GM23338 (cell line): ENCODE data around the gene DOCK11. TPM values are rescaled to one million over a fixed set of nuclear protein-coding genes. Genes with fewer than 3 reads are reported as not detected.
"Not testable (repeated sequence)": the region's sequence is repeated elsewhere in the genome, so short reads cannot be mapped to it uniquely, and the experiment has no call there.

Source experiments
- ATAC-seq: fragments of 200-7000 bp; cut with Tn5 transposase; 3 replicates; pipeline ENCODE4 v1.9.1; 2020
- DNase-seq: peaks from one replicate; pipeline ENCODE4 v3.0.0-alpha.2; 2015; ENCODE audit warnings: low spot score
- H2AFZ ChIP-seq: fragments of 200-600 bp; sonication (generic); 2 replicates; pipeline ENCODE4 v1.8.0; 2016; ENCODE audit warnings: antibody characterized with exemption, mild to moderate bottlenecking, moderate library complexity
- H3F3A ChIP-seq: fragments of 200-600 bp; sonication (generic); replicated peaks from 2 replicates; pipeline ENCODE4 v1.8.0; 2017; ENCODE audit warnings: antibody characterized with exemption, mixed run types, low read depth
- H3K27ac ChIP-seq: fragments of 200-600 bp; sonication (generic); 2 replicates; pipeline ENCODE4 v1.6.1; 2016; ENCODE audit warnings: low read depth
- H3K27me3 ChIP-seq: fragments of 200-600 bp; sonication (generic); 2 replicates; pipeline ENCODE4 v1.8.0; 2016; ENCODE audit warnings: mild to moderate bottlenecking, mixed run types, moderate library complexity; ENCODE audit not compliant: insufficient read depth
- H3K36me3 ChIP-seq: fragments of 200-600 bp; sonication (generic); 2 replicates; pipeline ENCODE4 v1.8.0; 2016; ENCODE audit warnings: mild to moderate bottlenecking; ENCODE audit not compliant: insufficient read depth
- H3K4me1 ChIP-seq: fragments of 200-600 bp; sonication (generic); 2 replicates; pipeline ENCODE4 v1.8.0; 2016; ENCODE audit warnings: mild to moderate bottlenecking, moderate library complexity; ENCODE audit not compliant: insufficient read depth
- H3K4me2 ChIP-seq: fragments of 200-600 bp; sonication (generic); 2 replicates; pipeline ENCODE4 v1.7.1; 2017; ENCODE audit warnings: mixed run types
- H3K4me3 ChIP-seq: fragments of 200-600 bp; sonication (generic); 2 replicates; pipeline ENCODE4 v1.6.1; 2016; ENCODE audit warnings: mixed run types
- H3K79me2 ChIP-seq: fragments of 200-600 bp; sonication (generic); replicated peaks from 2 replicates; pipeline ENCODE4 v1.8.0; 2017; ENCODE audit warnings: mild to moderate bottlenecking; ENCODE audit not compliant: insufficient read depth
- H3K9me2 ChIP-seq: fragments of 200-600 bp; sonication (generic); 2 replicates; pipeline ENCODE4 v1.8.0; 2017; ENCODE audit not compliant: insufficient read depth
- H4K20me1 ChIP-seq: fragments of 200-600 bp; sonication (generic); replicated peaks from 2 replicates; pipeline ENCODE4 v1.8.0; 2017; ENCODE audit warnings: mild to moderate bottlenecking; ENCODE audit not compliant: insufficient read depth
- H3K27ac Mint-ChIP-seq: 2 replicates; pipeline ENCODE4 v1.8.0; 2020; ENCODE audit warnings: inconsistent platforms, mild to moderate bottlenecking, moderate library complexity, mixed read lengths
- H3K27me3 Mint-ChIP-seq: 3 replicates; pipeline ENCODE4 v1.8.0; 2022; ENCODE audit warnings: low read depth, mild to moderate bottlenecking, moderate library complexity, mixed read lengths, inconsistent platforms; ENCODE audit not compliant: insufficient read depth, poor library complexity
- H3K36me3 Mint-ChIP-seq: 3 replicates; pipeline ENCODE4 v1.8.0; 2021; ENCODE audit warnings: low read depth, mild to moderate bottlenecking, inconsistent platforms, moderate library complexity, mixed read lengths
- H3K4me1 Mint-ChIP-seq: 3 replicates; pipeline ENCODE4 v1.8.0; 2020; ENCODE audit warnings: mild to moderate bottlenecking, inconsistent platforms, mixed read lengths
- H3K4me3 Mint-ChIP-seq: 3 replicates; pipeline ENCODE4 v1.8.0; 2021; ENCODE audit warnings: moderate library complexity, mild to moderate bottlenecking, inconsistent platforms, mixed read lengths
- H3K9me3 Mint-ChIP-seq: 3 replicates; pipeline ENCODE4 v1.8.0; 2020; ENCODE audit warnings: moderate library complexity, mild to moderate bottlenecking, inconsistent platforms, mixed read lengths
- CREB1 ChIP-seq: fragments of 250-450 bp; sonication (Bioruptor Pico); IDR thresholded peaks from 2 replicates; pipeline ENCODE4 v1.5.0; 2020; ENCODE audit warnings: low read depth, mild to moderate bottlenecking, moderate library complexity
- EZH2 ChIP-seq: fragments of 200-600 bp; sonication (generic); IDR thresholded peaks from one replicate; pipeline ENCODE4 v1.8.0; 2017; ENCODE audit warnings: antibody characterized with exemption, mild to moderate bottlenecking, low read depth; ENCODE audit not compliant: unreplicated experiment
- NANOG ChIP-seq: IDR thresholded peaks from 2 replicates; pipeline ENCODE4 v1.6.1; 2016; ENCODE audit warnings: antibody characterized with exemption, borderline replicate concordance
- POLR2AphosphoS5 ChIP-seq: IDR thresholded peaks from 2 replicates; pipeline ENCODE4 v1.6.1; 2016; ENCODE audit warnings: antibody characterized with exemption, low read depth
- REST ChIP-seq: IDR thresholded peaks from one replicate; pipeline ENCODE4 v1.6.1; 2018; ENCODE audit warnings: antibody characterized with exemption; ENCODE audit not compliant: unreplicated experiment
- ZNF114 ChIP-seq: fragments of 250-450 bp; sonication (Bioruptor Pico); IDR thresholded peaks from 2 replicates; pipeline ENCODE4 v1.5.0; 2020; ENCODE audit warnings: mild to moderate bottlenecking, moderate library complexity
- ZNF331 ChIP-seq: fragments of 250-450 bp; sonication (Bioruptor Pico); IDR thresholded peaks from 2 replicates; pipeline ENCODE4 v1.5.0; 2020; ENCODE audit warnings: low read depth, mild to moderate bottlenecking, moderate library complexity
- ZNF462 ChIP-seq: fragments of 250-450 bp; sonication (Bioruptor Pico); IDR thresholded peaks from 2 replicates; pipeline ENCODE4 v1.5.0; 2020; ENCODE audit warnings: mild to moderate bottlenecking, moderate library complexity
- polyA plus RNA-seq: library from polyadenylated mRNA; unstranded; fragments of >200 nt; fragmentation: Nextera tagmentation; extraction: Ambion mirVana; gene quantifications from 2 replicates; pipeline ENCODE4 v1.2.1, GENCODE V29; 2016
- total RNA-seq: library from RNA; depleted of rRNA; stranded (reverse); fragments of >200 nt; shearing (Covaris generic); gene quantifications from 2 replicates; pipeline ENCODE4 v1.2.3, GENCODE V29; 2014

DOCK11 gene
- total and polyA plus RNA-seq, 2 experiments from 2014 or later, result 6.0 to 12.3 TPM

- ATAC-seq, result no peak
- no peak overlapping the region for H2AFZ ChIP-seq
Measured at GRCh38 chrX:118579417-118579816, 83.8 kb downstream of the DOCK11 start.

GRCh38 chrX:118582926-118583325, 87.3 kb downstream of the DOCK11 start:
- not testable (repeated sequence) for H3K4me1 Mint-ChIP-seq, H3K36me3 Mint-ChIP-seq, H3K27ac ChIP-seq, H4K20me1 ChIP-seq, H3K4me2 ChIP-seq, H2AFZ ChIP-seq, H3K9me3 Mint-ChIP-seq, H3K27me3 Mint-ChIP-seq, DNase-seq, ATAC-seq, H3K36me3 ChIP-seq, H3K4me3 ChIP-seq, H3K4me3 Mint-ChIP-seq, H3K27me3 ChIP-seq, H3K79me2 ChIP-seq, H3K27ac Mint-ChIP-seq, H3K4me1 ChIP-seq, H3K9me2 ChIP-seq, H3F3A ChIP-seq

More at GRCh38 chrX:118579417-118579816, 83.8 kb downstream of the DOCK11 start:
- no peaks in the 10 kb centered on the region for H3K4me1 ChIP-seq
- Mint-ChIP-seq H3K36me3 (peaks cover 3% of the 10 kb centered on the region; the same call in 1 of the 3 replicates), H3K27ac (no peak overlapping the region), H3K27me3 (no peaks in the 10 kb centered on the region), H3K4me1 (no peaks in the 10 kb centered on the region), H3K9me3 (no peaks in the 10 kb centered on the region), H3K4me3 (no peak overlapping the region)
- no peaks in the 10 kb centered on the region for H3K27me3 ChIP-seq
- H3K4me2 ChIP-seq, result no peak overlapping the region
- H3K79me2 ChIP-seq, result no peaks in the 10 kb centered on the region
- TF ChIP-seq POLR2AphosphoS5, result no peak
- H3K9me2 ChIP-seq, result no peaks in the 10 kb centered on the region
- no peak for DNase-seq
- no peaks in the 10 kb centered on the region for H3F3A ChIP-seq
- H3K27ac ChIP-seq, result no peak overlapping the region
- no peaks in the 10 kb centered on the region for H3K36me3 ChIP-seq
- H3K4me3 ChIP-seq, result no peak overlapping the region
- H4K20me1 ChIP-seq, result no peaks in the 10 kb centered on the region

- H3K27me3 Mint-ChIP-seq, result no peaks in the 10 kb centered on the region
- no peaks in the 10 kb centered on the region for H3K9me2 ChIP-seq
- H3K36me3 ChIP-seq, result no peaks in the 10 kb centered on the region
- H3K4me3 ChIP-seq, result no peak overlapping the region
- H3K36me3 Mint-ChIP-seq, result peaks cover 3% of the 10 kb centered on the region; the same call in 1 of the 3 replicates
- H3K27me3 ChIP-seq, result no peaks in the 10 kb centered on the region
- H2AFZ ChIP-seq, result no peak overlapping the region
- no peaks in the 10 kb centered on the region for H3K4me1 ChIP-seq
- H3K79me2 ChIP-seq, result no peaks in the 10 kb centered on the region
- H3K4me1 Mint-ChIP-seq, result no peaks in the 10 kb centered on the region
- no peak for DNase-seq
- no peaks in the 10 kb centered on the region for H3K9me3 Mint-ChIP-seq
- no peak overlapping the region for H3K27ac Mint-ChIP-seq
- no peak overlapping the region for H3K27ac ChIP-seq
- H3K4me2 ChIP-seq, result no peak overlapping the region
- H4K20me1 ChIP-seq, result no peaks in the 10 kb centered on the region
- H3K4me3 Mint-ChIP-seq, result no peak overlapping the region
- ATAC-seq, result no peak
- no peaks in the 10 kb centered on the region for H3F3A ChIP-seq
- TF ChIP-seq REST (no peak), CREB1 (CRISPR knock-in tag) (no peak), POLR2AphosphoS5 (no peak), ZNF462 (CRISPR knock-in tag) (no peak), NANOG (no peak), EZH2 (no peak), ZNF331 (CRISPR knock-in tag) (no peak), ZNF114 (no peak)
Measured at GRCh38 chrX:118583781-118584180, 88.2 kb downstream of the DOCK11 start.
